Right kidney (tissue), 1 donor: ENCODE results near the gene SNRNP27.
"Not testable (repeated sequence)": the region's sequence is repeated elsewhere in the genome, so short reads cannot be mapped to it uniquely, and the experiment has no call there.

Source experiments
- DNase-seq: peaks from one replicate; pipeline ENCODE4 v3.0.0-alpha.2; 2016

Gene SNRNP27

GRCh38 chr2:69946351-69947324 lies 52.9 kb downstream of the SNRNP27 start:
- no peak for DNase-seq

GRCh38 chr2:69947325-69947931 lies 53.7 kb downstream of the SNRNP27 start:
- DNase-seq = no peak

GRCh38 chr2:69948032-69948962 lies 54.5 kb downstream of the SNRNP27 start:
- peak; percentile 44 for DNase-seq

GRCh38 chr2:69948963-69949645 lies 55.3 kb downstream of the SNRNP27 start:
- no peak for DNase-seq

- DNase-seq = no peak
Observed at GRCh38 chr2:69950241-69950640, 56.5 kb downstream of the SNRNP27 start.

- DNase-seq = not testable (repeated sequence)
Observed at GRCh38 chr2:69950671-69951070, 56.9 kb downstream of the SNRNP27 start.

GRCh38 chr2:69952336-69953115 lies 58.8 kb downstream of the SNRNP27 start:
- no peak for DNase-seq

- no peak for DNase-seq
Observed at GRCh38 chr2:69954084-69954483, 60.3 kb downstream of the SNRNP27 start.
